Testis (tissue), 2 donors: Measurements from ENCODE around the gene TSPAN11.

Experiments used
- POLR2A ChIP-seq: fragments of 450-650 bp; IDR thresholded peaks from one replicate; pipeline ENCODE4 v1.6.1; 2017; ENCODE audit warnings: antibody characterized with exemption, mild to moderate bottlenecking, moderate library complexity
- TF ChIP-seq, protein P1 (sequence below), 3 experiments: fragments of 450-650 bp in 2 of 3; fragments of 200-600 bp in 1 of 3; sonication (generic) in 1 of 3; IDR thresholded peaks; one replicate each; pipeline ENCODE4 v1.5.1; 2016 to 2019; ENCODE audit warnings: antibody characterized with exemption in 3 of 3, mild to moderate bottlenecking in 2 of 3, moderate library complexity in 1 of 3

DNA sequence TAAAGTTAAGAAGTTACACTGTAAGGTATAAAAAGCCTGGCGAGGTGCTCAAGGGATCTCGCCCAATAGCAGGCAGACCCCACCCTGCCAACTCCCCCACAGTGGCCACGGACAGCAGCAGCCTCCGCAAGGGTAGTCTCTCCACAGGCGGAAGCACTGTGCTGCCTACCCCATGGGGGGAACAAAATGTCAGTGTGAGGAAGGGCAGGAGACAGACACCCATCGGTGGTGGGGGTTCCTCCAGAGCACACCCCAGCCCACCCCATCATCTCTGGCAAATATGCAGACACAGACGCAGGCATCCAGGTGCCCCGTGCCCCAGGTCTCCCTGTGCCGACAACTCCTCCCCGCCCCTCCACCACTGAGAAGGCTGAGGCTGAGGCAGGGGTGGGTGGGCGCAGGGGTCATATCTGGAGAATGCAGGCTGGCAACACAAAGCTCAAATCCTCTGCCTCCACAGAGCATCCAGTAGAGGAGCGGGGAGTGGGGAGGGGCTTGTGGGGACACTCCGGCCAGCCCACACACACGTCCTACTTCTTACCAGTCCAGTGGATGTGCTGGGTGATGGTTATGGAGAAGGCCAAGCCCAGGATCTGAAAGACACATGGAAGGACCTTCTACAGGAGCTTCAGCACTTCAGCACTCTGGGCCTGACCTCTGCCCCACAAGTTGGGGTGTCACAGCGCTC, 78.9 kb downstream of the TSPAN11 start:
- TF ChIP-seq, protein P1, sequence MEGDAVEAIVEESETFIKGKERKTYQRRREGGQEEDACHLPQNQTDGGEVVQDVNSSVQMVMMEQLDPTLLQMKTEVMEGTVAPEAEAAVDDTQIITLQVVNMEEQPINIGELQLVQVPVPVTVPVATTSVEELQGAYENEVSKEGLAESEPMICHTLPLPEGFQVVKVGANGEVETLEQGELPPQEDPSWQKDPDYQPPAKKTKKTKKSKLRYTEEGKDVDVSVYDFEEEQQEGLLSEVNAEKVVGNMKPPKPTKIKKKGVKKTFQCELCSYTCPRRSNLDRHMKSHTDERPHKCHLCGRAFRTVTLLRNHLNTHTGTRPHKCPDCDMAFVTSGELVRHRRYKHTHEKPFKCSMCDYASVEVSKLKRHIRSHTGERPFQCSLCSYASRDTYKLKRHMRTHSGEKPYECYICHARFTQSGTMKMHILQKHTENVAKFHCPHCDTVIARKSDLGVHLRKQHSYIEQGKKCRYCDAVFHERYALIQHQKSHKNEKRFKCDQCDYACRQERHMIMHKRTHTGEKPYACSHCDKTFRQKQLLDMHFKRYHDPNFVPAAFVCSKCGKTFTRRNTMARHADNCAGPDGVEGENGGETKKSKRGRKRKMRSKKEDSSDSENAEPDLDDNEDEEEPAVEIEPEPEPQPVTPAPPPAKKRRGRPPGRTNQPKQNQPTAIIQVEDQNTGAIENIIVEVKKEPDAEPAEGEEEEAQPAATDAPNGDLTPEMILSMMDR (IDR thresholded peaks at IDR 0.05): no peak
- no peak for TF ChIP-seq POLR2A
